ENCODE data around the gene SNRNP48.
A peak's percentile ranks its signal among the peaks of the same experiment; 100 is the strongest.

Gene SNRNP48

GRCh38 chr6:7578516-7578915 is 11.5 kb upstream of the SNRNP48 start:
- Mint-ChIP-seq H3K4me3 (no peak overlapping the region), H3K27me3 (peaks cover 2% of the 10 kb centered on the region), H3K36me3 (no peaks in the 10 kb centered on the region), H3K9me3 (no peaks in the 10 kb centered on the region), H3K27ac (no peak overlapping the region), H3K4me1 (no peaks in the 10 kb centered on the region)

- Mint-ChIP-seq H3K27ac (no peak overlapping the region), H3K9me3 (no peaks in the 10 kb centered on the region), H3K4me1 (no peaks in the 10 kb centered on the region), H3K27me3 (no peaks in the 10 kb centered on the region), H3K36me3 (no peaks in the 10 kb centered on the region), H3K4me3 (no peak overlapping the region)
These were observed 11.1 kb upstream of the SNRNP48 start for GRCh38 chr6:7578931-7579330.

- no peaks in the 10 kb centered on the region for H3K36me3 Mint-ChIP-seq
- no peaks in the 10 kb centered on the region for H3K9me3 Mint-ChIP-seq
- H3K4me1 Mint-ChIP-seq: no peaks in the 10 kb centered on the region
- no peaks in the 10 kb centered on the region for H3K27me3 Mint-ChIP-seq
- H3K4me3 Mint-ChIP-seq: no peak overlapping the region
- no peak overlapping the region for H3K27ac Mint-ChIP-seq
These were observed 10.1 kb upstream of the SNRNP48 start for GRCh38 chr6:7579851-7580250.

- Mint-ChIP-seq H3K27ac (no peak overlapping the region), H3K4me3 (no peak overlapping the region), H3K4me1 (no peaks in the 10 kb centered on the region), H3K9me3 (no peaks in the 10 kb centered on the region), H3K27me3 (no peaks in the 10 kb centered on the region), H3K36me3 (no peaks in the 10 kb centered on the region)
These were observed 9.5 kb upstream of the SNRNP48 start for GRCh38 chr6:7580537-7580926.

GRCh38 chr6:7580927-7581618 is 8.9 kb upstream of the SNRNP48 start:
- H3K27ac Mint-ChIP-seq: no peak overlapping the region
- H3K4me1 Mint-ChIP-seq: no peaks in the 10 kb centered on the region
- H3K36me3 Mint-ChIP-seq: no peaks in the 10 kb centered on the region

GRCh38 chr6:7585287-7585930 is 4.6 kb upstream of the SNRNP48 start:
- no peaks in the 10 kb centered on the region for H3K36me3 Mint-ChIP-seq
- H3K27me3 Mint-ChIP-seq: no peaks in the 10 kb centered on the region
- H3K4me1 Mint-ChIP-seq: peaks cover 24% of the 10 kb centered on the region
- H3K9me3 Mint-ChIP-seq: no peaks in the 10 kb centered on the region
- H3K27ac Mint-ChIP-seq: no peak overlapping the region
- no peak overlapping the region for H3K4me3 Mint-ChIP-seq

More at GRCh38 chr6:7580927-7581618, 8.9 kb upstream of the SNRNP48 start:
- no peaks in the 10 kb centered on the region for H3K9me3 Mint-ChIP-seq
- no peak overlapping the region for H3K4me3 Mint-ChIP-seq
- no peaks in the 10 kb centered on the region for H3K27me3 Mint-ChIP-seq

GRCh38 chr6:7587631-7588100 is 2.3 kb upstream of the SNRNP48 start:
- Mint-ChIP-seq H3K9me3 (no peaks in the 10 kb centered on the region), H3K4me1 (peaks cover 45% of the 10 kb centered on the region), H3K4me3 (no peak overlapping the region), H3K36me3 (no peaks in the 10 kb centered on the region), H3K27me3 (no peaks in the 10 kb centered on the region), H3K27ac (peak overlapping the region; percentile 37)

GRCh38 chr6:7588506-7588905 is 1.5 kb upstream of the SNRNP48 start:
- H3K36me3 Mint-ChIP-seq: no peaks in the 10 kb centered on the region
- H3K4me3 Mint-ChIP-seq: no peak overlapping the region
- no peak overlapping the region for H3K27ac Mint-ChIP-seq
- peaks cover 53% of the 10 kb centered on the region for H3K4me1 Mint-ChIP-seq
- H3K9me3 Mint-ChIP-seq: no peaks in the 10 kb centered on the region
- no peaks in the 10 kb centered on the region for H3K27me3 Mint-ChIP-seq

GRCh38 chr6:7589221-7589620 is 777 bp upstream of the SNRNP48 start:
- peak overlapping the region; percentile 98 for H3K4me3 Mint-ChIP-seq
- no peaks in the 10 kb centered on the region for H3K27me3 Mint-ChIP-seq
- no peaks in the 10 kb centered on the region for H3K36me3 Mint-ChIP-seq
- peak overlapping the region; percentile 92 for H3K27ac Mint-ChIP-seq
- no peaks in the 10 kb centered on the region for H3K9me3 Mint-ChIP-seq
- peaks cover 53% of the 10 kb centered on the region for H3K4me1 Mint-ChIP-seq

- Mint-ChIP-seq H3K27me3 (no peaks in the 10 kb centered on the region), H3K9me3 (no peaks in the 10 kb centered on the region), H3K4me3 (peak overlapping the region; percentile 98), H3K36me3 (peaks cover 2% of the 10 kb centered on the region), H3K27ac (peak overlapping the region; percentile 87), H3K4me1 (peaks cover 53% of the 10 kb centered on the region)
These were observed 912 bp downstream of the SNRNP48 start for GRCh38 chr6:7590918-7591302.

- H3K27ac Mint-ChIP-seq: peak overlapping the region; percentile 48
- no peaks in the 10 kb centered on the region for H3K27me3 Mint-ChIP-seq
- H3K9me3 Mint-ChIP-seq: no peaks in the 10 kb centered on the region
- peak overlapping the region; percentile 98 for H3K4me3 Mint-ChIP-seq
- peaks cover 5% of the 10 kb centered on the region for H3K36me3 Mint-ChIP-seq
- H3K4me1 Mint-ChIP-seq: peaks cover 53% of the 10 kb centered on the region
These were observed 1.8 kb downstream of the SNRNP48 start for GRCh38 chr6:7591770-7592169.

- Mint-ChIP-seq H3K36me3 (peaks cover 5% of the 10 kb centered on the region), H3K27ac (no peak overlapping the region), H3K9me3 (no peaks in the 10 kb centered on the region), H3K4me1 (peaks cover 46% of the 10 kb centered on the region), H3K27me3 (no peaks in the 10 kb centered on the region), H3K4me3 (no peak overlapping the region)
These were observed 3.2 kb downstream of the SNRNP48 start for GRCh38 chr6:7593229-7593628.

- Mint-ChIP-seq H3K4me1 (peaks cover 41% of the 10 kb centered on the region), H3K9me3 (no peaks in the 10 kb centered on the region), H3K27me3 (no peaks in the 10 kb centered on the region), H3K27ac (no peak overlapping the region), H3K4me3 (no peak overlapping the region), H3K36me3 (peaks cover 5% of the 10 kb centered on the region)
These were observed 4.7 kb downstream of the SNRNP48 start for GRCh38 chr6:7594579-7595125.

GRCh38 chr6:7604003-7604402 is 14.0 kb downstream of the SNRNP48 start:
- no peak overlapping the region for H3K4me3 Mint-ChIP-seq
- peaks cover 16% of the 10 kb centered on the region for H3K4me1 Mint-ChIP-seq
- no peaks in the 10 kb centered on the region for H3K9me3 Mint-ChIP-seq
- H3K27me3 Mint-ChIP-seq: no peaks in the 10 kb centered on the region
- H3K36me3 Mint-ChIP-seq: peaks cover 23% of the 10 kb centered on the region
- H3K27ac Mint-ChIP-seq: peak overlapping the region; percentile 49

GRCh38 chr6:7604506-7604905 is 14.5 kb downstream of the SNRNP48 start:
- Mint-ChIP-seq H3K27ac (peak overlapping the region; percentile 57), H3K27me3 (no peaks in the 10 kb centered on the region), H3K4me3 (no peak overlapping the region), H3K4me1 (peaks cover 16% of the 10 kb centered on the region), H3K36me3 (peaks cover 23% of the 10 kb centered on the region), H3K9me3 (no peaks in the 10 kb centered on the region)

- Mint-ChIP-seq H3K27me3 (no peaks in the 10 kb centered on the region), H3K36me3 (peaks cover 3% of the 10 kb centered on the region), H3K27ac (peak overlapping the region; percentile 25), H3K9me3 (no peaks in the 10 kb centered on the region), H3K4me1 (peaks cover 12% of the 10 kb centered on the region), H3K4me3 (peak overlapping the region; percentile 8)
These were observed 25.8 kb downstream of the SNRNP48 start for GRCh38 chr6:7615611-7616383.

Measured in activated naive CD4-positive, alpha-beta T cell treated with anti-CD3 and anti-CD28 coated beads, Interleukin-2, amount 50 U/mL, for 24 hours (primary cell).